Measurements from ENCODE around the gene DELE1.

- TF ChIP-seq CTCF (conservative IDR thresholded peaks at IDR 0.05 in 1 of 2, IDR thresholded peaks at IDR 0.05 in 1 of 2; ENCODE audit: low read depth in 1 of 2, low read length in 2 of 2): no peak
- peak; percentile 61 for TF ChIP-seq EZH2 (IDR thresholded peaks at IDR 0.05; ENCODE audit: low read length, missing control alignments)
Measured at GRCh38 chr5:141874262-141874964, 49.3 kb upstream of the DELE1 start.

All from fibroblast of lung (primary cell).